ENCODE measurements around the gene CD74. TPM values are rescaled to one million over a fixed set of nuclear protein-coding genes. Genes with fewer than 3 reads are reported as not detected.

Gene CD74
- total and polyA plus RNA-seq, 2 donors (not counting 1 experiment from before 2014, with no cell fraction given), result 1.3 to 5.9 TPM

GRCh38 chr5:150364004-150364403 is 48.7 kb downstream of the CD74 start:
- H3K27ac ChIP-seq (ENCODE audit: insufficient read depth, low read length), result no peak overlapping the region
- no peak overlapping the region for H3K4me2 ChIP-seq (ENCODE audit: extremely low read depth, insufficient read depth, low read length)
- H3K27me3 ChIP-seq (ENCODE audit: control insufficient read depth, insufficient read depth, low read length), result no peaks in the 10 kb centered on the region
- H3K36me3 ChIP-seq (ENCODE audit: control insufficient read depth, insufficient read depth, low read length), result peaks cover 24% of the 10 kb centered on the region
- no peaks in the 10 kb centered on the region for H4K20me1 ChIP-seq (ENCODE audit: control insufficient read depth, extremely low read depth, insufficient read depth, low read length)
- no peaks in the 10 kb centered on the region for H3K4me1 ChIP-seq (ENCODE audit: control insufficient read depth, extremely low read depth, insufficient read depth, low read length)
- H3K9me3 ChIP-seq (ENCODE audit: control insufficient read depth, insufficient read depth, low read depth, low read length), result no peaks in the 10 kb centered on the region
- DNase-seq (ENCODE audit: low read depth in 2 of 2), result no peak
- no peak overlapping the region for H3K9ac ChIP-seq (ENCODE audit: insufficient read depth, low read length)
- TF ChIP-seq CTCF (conservative IDR thresholded peaks at IDR 0.05 in 1 of 2, IDR thresholded peaks at IDR 0.05 in 1 of 2; ENCODE audit: low read depth in 1 of 2, low read length in 2 of 2) (no peak), EZH2 (IDR thresholded peaks at IDR 0.05; ENCODE audit: low read length, missing control alignments) (no peak)
- peaks cover 11% of the 10 kb centered on the region for H3K79me2 ChIP-seq (ENCODE audit: control insufficient read depth, insufficient read depth, low read length)
- H3K4me3 ChIP-seq (replicated peaks in 1 of 4; ENCODE audit: control extremely low read depth in 1 of 4, insufficient read depth in 1 of 4, low read depth in 3 of 4, low read length in 4 of 4), result no peak overlapping the region
- no peak overlapping the region for H2AFZ ChIP-seq (ENCODE audit: low read length)

- Histone ChIP-seq H3K4me2 (ENCODE audit: extremely low read depth, insufficient read depth, low read length) (no peak overlapping the region), H4K20me1 (ENCODE audit: control insufficient read depth, extremely low read depth, insufficient read depth, low read length) (no peaks in the 10 kb centered on the region), H2AFZ (ENCODE audit: low read length) (no peak overlapping the region), H3K4me1 (ENCODE audit: control insufficient read depth, extremely low read depth, insufficient read depth, low read length) (no peaks in the 10 kb centered on the region), H3K4me3 (replicated peaks in 1 of 4; ENCODE audit: control extremely low read depth in 1 of 4, insufficient read depth in 1 of 4, low read depth in 3 of 4, low read length in 4 of 4) (no peak overlapping the region), H3K27me3 (ENCODE audit: control insufficient read depth, insufficient read depth, low read length) (no peaks in the 10 kb centered on the region), H3K9ac (ENCODE audit: insufficient read depth, low read length) (no peak overlapping the region), H3K79me2 (ENCODE audit: control insufficient read depth, insufficient read depth, low read length) (peaks cover 19% of the 10 kb centered on the region), H3K36me3 (ENCODE audit: control insufficient read depth, insufficient read depth, low read length) (peaks cover 17% of the 10 kb centered on the region), H3K27ac (ENCODE audit: insufficient read depth, low read length) (no peak overlapping the region), H3K9me3 (ENCODE audit: control insufficient read depth, insufficient read depth, low read depth, low read length) (no peaks in the 10 kb centered on the region)
- TF ChIP-seq CTCF (conservative IDR thresholded peaks at IDR 0.05 in 1 of 2, IDR thresholded peaks at IDR 0.05 in 1 of 2; ENCODE audit: low read depth in 1 of 2, low read length in 2 of 2) (no peak), EZH2 (IDR thresholded peaks at IDR 0.05; ENCODE audit: low read length, missing control alignments) (no peak)
- no peak for DNase-seq (ENCODE audit: low read depth in 2 of 2)
Observed at GRCh38 chr5:150363185-150363584, 49.5 kb downstream of the CD74 start.

GRCh38 chr5:150361301-150361700 is 51.4 kb downstream of the CD74 start:
- Histone ChIP-seq H3K27me3 (ENCODE audit: control insufficient read depth, insufficient read depth, low read length) (no peaks in the 10 kb centered on the region), H3K27ac (ENCODE audit: insufficient read depth, low read length) (no peak overlapping the region), H3K36me3 (ENCODE audit: control insufficient read depth, insufficient read depth, low read length) (peaks cover 14% of the 10 kb centered on the region), H2AFZ (ENCODE audit: low read length) (no peak overlapping the region), H3K4me1 (ENCODE audit: control insufficient read depth, extremely low read depth, insufficient read depth, low read length) (no peaks in the 10 kb centered on the region), H4K20me1 (ENCODE audit: control insufficient read depth, extremely low read depth, insufficient read depth, low read length) (no peaks in the 10 kb centered on the region), H3K9me3 (ENCODE audit: control insufficient read depth, insufficient read depth, low read depth, low read length) (no peaks in the 10 kb centered on the region), H3K9ac (ENCODE audit: insufficient read depth, low read length) (no peak overlapping the region), H3K79me2 (ENCODE audit: control insufficient read depth, insufficient read depth, low read length) (peaks cover 25% of the 10 kb centered on the region), H3K4me3 (replicated peaks in 1 of 4; ENCODE audit: control extremely low read depth in 1 of 4, insufficient read depth in 1 of 4, low read depth in 3 of 4, low read length in 4 of 4) (no peak overlapping the region), H3K4me2 (ENCODE audit: extremely low read depth, insufficient read depth, low read length) (no peak overlapping the region)
- TF ChIP-seq EZH2 (IDR thresholded peaks at IDR 0.05; ENCODE audit: low read length, missing control alignments) (no peak), CTCF (conservative IDR thresholded peaks at IDR 0.05 in 1 of 2, IDR thresholded peaks at IDR 0.05 in 1 of 2; ENCODE audit: low read depth in 1 of 2, low read length in 2 of 2) (no peak)
- no peak for DNase-seq (ENCODE audit: low read depth in 2 of 2)

All from fibroblast of lung (primary cell).